HepG2 (cell line): Measurements from ENCODE around the gene CLASP1. TPM values are rescaled to one million over a fixed set of nuclear protein-coding genes. Genes with fewer than 3 reads are reported as not detected.

ENCODE experiments used
- ATAC-seq: fragments of 200-7000 bp; cut with Tn5 transposase; 3 replicates; pipeline ENCODE4 v1.9.1; 2020; ENCODE audit warnings: mild to moderate bottlenecking, moderate library complexity
- BruUV-seq: library from RNA; stranded (reverse); fragments of 400-500 nt; replicated peaks from 2 replicates; lab custom pipeline; 2021; lab: Mats Ljungman, UMichigan
- CTCF ChIA-PET: fragments of 300-600 bp; formaldehyde crosslinking; extraction: SDS; loops from one replicate; lab custom pipeline; 2021; ENCODE audit warnings: low total read pairs, inconsistent platforms, low intra/inter-chr PET ratio; lab: Yijun Ruan, JAX
- POLR2A ChIA-PET: fragments of 350-600 bp; sonication (Branson Sonifier 250); formaldehyde crosslinking; loops from one replicate; lab custom pipeline; 2020; ENCODE audit warnings: antibody characterized with exemption, inconsistent platforms; lab: Yijun Ruan, JAX
- DNase-seq: peaks from one replicate; pipeline ENCODE4 v3.0.0-alpha.2; 2015; ENCODE audit warnings: low spot score
- FAIRE-seq: peaks from 3 replicates; lab custom pipeline; 2011; peaks lifted over from hg19 to GRCh38; lab: Jason Lieb, UNC
- H2AFZ ChIP-seq: one replicate; pipeline ENCODE4 v1.6.1; 2011; ENCODE audit warnings: low read length, inconsistent platforms
- H3K27ac ChIP-seq: fragments of 300-600 bp; 3 replicates; pipeline ENCODE4 v1.8.0; 2011; ENCODE audit warnings: mixed run types, mild to moderate bottlenecking, mixed read lengths, low read length, inconsistent platforms; ENCODE audit not compliant: insufficient read depth; ENCODE audit errors: extremely low read length
- H3K27me3 ChIP-seq, 2 experiments: fragments of 200-600 bp in 1 of 2; 2 replicates in 1 of 2; 3 replicates in 1 of 2; pipeline versions ENCODE4 v1.6.0 to v1.8.0; 2011; ENCODE audit warnings: low read length in 2 of 2, mild to moderate bottlenecking in 2 of 2, moderate library complexity in 2 of 2, inconsistent platforms in 1 of 2; ENCODE audit not compliant: insufficient read depth in 2 of 2, control insufficient read depth in 1 of 2
- H3K36me3 ChIP-seq, 2 experiments: fragments of 200-600 bp in 1 of 2; replicated peaks in 1 of 2; 2 replicates in 1 of 2; 3 replicates in 1 of 2; pipeline versions ENCODE4 v1.5.1 to v1.8.0; 2011; ENCODE audit warnings: low read length in 2 of 2, inconsistent platforms in 1 of 2; ENCODE audit not compliant: insufficient read depth in 2 of 2, control insufficient read depth in 1 of 2
- H3K4me1 ChIP-seq: 2 replicates; pipeline ENCODE4 v1.5.1; 2012; ENCODE audit warnings: low read length, inconsistent platforms; ENCODE audit not compliant: insufficient read depth
- H3K4me2 ChIP-seq: 2 replicates; pipeline ENCODE4 v1.6.0; 2011; ENCODE audit warnings: low read depth, low read length, inconsistent platforms
- H3K4me3 ChIP-seq, 3 experiments: fragments of 200-600 bp in 1 of 3; sonication (generic), shearing (Covaris generic) in 1 of 3; replicated peaks in 1 of 3; 2 replicates each; pipeline ENCODE4 v1.5.1; 2011 to 2016; ENCODE audit warnings: low read length in 3 of 3, inconsistent platforms in 2 of 3, low read depth in 2 of 3, mild to moderate bottlenecking in 2 of 3, control low read depth in 1 of 3, mixed read lengths in 1 of 3; ENCODE audit not compliant: insufficient read depth in 1 of 3
- H3K79me2 ChIP-seq: one replicate; pipeline ENCODE4 v1.6.1; 2011; ENCODE audit warnings: low read length, inconsistent platforms; ENCODE audit not compliant: insufficient read depth
- H3K9ac ChIP-seq: 2 replicates; pipeline ENCODE4 v1.6.0; 2011; ENCODE audit warnings: mild to moderate bottlenecking, low read depth, low read length, inconsistent platforms; ENCODE audit not compliant: insufficient read depth
- H3K9me3 ChIP-seq: 2 replicates; pipeline ENCODE4 v1.5.1; 2012; ENCODE audit warnings: mild to moderate bottlenecking, low read length
- H4K20me1 ChIP-seq: 2 replicates; pipeline ENCODE4 v1.6.0; 2011; ENCODE audit warnings: inconsistent platforms, mild to moderate bottlenecking, low read length, moderate library complexity; ENCODE audit not compliant: insufficient read depth
- BCLAF1 ChIP-seq: fragments of 450-650 bp; IDR thresholded peaks from 2 replicates; pipeline ENCODE4 v1.6.1; 2017; ENCODE audit warnings: mild to moderate bottlenecking
- CC2D1A ChIP-seq: sonication (generic); formaldehyde crosslinking; IDR thresholded peaks from 2 replicates; pipeline ENCODE4 v1.8.1; 2023; ENCODE audit warnings: mild to moderate bottlenecking, missing genetic modification reagents
- SKIL ChIP-seq: sonication (generic); formaldehyde crosslinking; IDR thresholded peaks from 2 replicates; pipeline ENCODE4 v1.8.0; 2022; ENCODE audit warnings: missing genetic modification reagents, mild to moderate bottlenecking, moderate library complexity, borderline replicate concordance
- TMF1 ChIP-seq: sonication (generic); formaldehyde crosslinking; IDR thresholded peaks from 2 replicates; pipeline ENCODE4 v1.8.1; 2022; ENCODE audit warnings: low read depth, missing genetic modification reagents
- TP53 ChIP-seq: sonication (generic); formaldehyde crosslinking; conservative IDR thresholded peaks from 2 replicates; pipeline ENCODE4 v1.4.0; 2020; ENCODE audit warnings: missing genetic modification reagents
- WIZ ChIP-seq: sonication (generic); formaldehyde crosslinking; IDR thresholded peaks from 2 replicates; pipeline ENCODE4 v1.5.1; 2020; ENCODE audit warnings: mild to moderate bottlenecking, missing genetic modification reagents
- ZBTB14 ChIP-seq: sonication (generic); formaldehyde crosslinking; IDR thresholded peaks from 2 replicates; pipeline ENCODE4 v1.4.0; 2020; ENCODE audit warnings: missing genetic modification reagents
- ZNF24 ChIP-seq: fragments of 450-650 bp; IDR thresholded peaks from 2 replicates; pipeline ENCODE4 v1.6.1; 2017; ENCODE audit warnings: antibody characterized with exemption, mild to moderate bottlenecking
- ZNF646 ChIP-seq: sonication (generic); formaldehyde crosslinking; IDR thresholded peaks from 2 replicates; pipeline ENCODE4 v1.9.0; 2021; ENCODE audit warnings: mild to moderate bottlenecking, missing genetic modification reagents
- ZNF660 ChIP-seq: sonication (generic); formaldehyde crosslinking; IDR thresholded peaks from 2 replicates; pipeline ENCODE4 v1.5.1; 2020; ENCODE audit warnings: mild to moderate bottlenecking, low read depth, missing genetic modification reagents, borderline replicate concordance
- ZNF761 ChIP-seq: sonication (generic); formaldehyde crosslinking; conservative IDR thresholded peaks from 2 replicates; pipeline ENCODE4 v1.4.0; 2020; ENCODE audit warnings: mild to moderate bottlenecking, missing genetic modification reagents
- WGBS: methylation state at CpG from one replicate; pipeline ENCODE4 v1.1.6; 2017; ENCODE audit warnings: low lambda C conversion rate; 5-methylcytosine and 5-hydroxymethylcytosine counted together
- in situ Hi-C: cut with HindIII; loops from 2 replicates; pipeline ENCODE4 v1.10.0; 2017; ENCODE audit warnings: low pct_unique_long_range_greater_than_20kb; ENCODE audit not compliant: extremely low pct_ligation_motif_present
- intact Hi-C: fragments of 100-400 bp; cut with micrococcal nuclease; formaldehyde crosslinking; loops from one replicate; pipeline ENCODE4 v1.10.0; 2022; ENCODE audit not compliant: unreplicated experiment
- polyA plus RNA-seq, 8 experiments: library from polyadenylated mRNA; depleted of rRNA in 3 of 8; stranded (reverse) in 7 of 8; unstranded in 1 of 8; fragments of >200 nt; fragmentation: Illumina TruSeq in 4 of 8; extraction: Trizol in 4 of 8; gene quantifications; 2 replicates each; pipeline versions ENCODE4 v1.2.1 to v1.2.3, GENCODE V29; 2011 to 2016; ENCODE audit warnings: low read depth in 4 of 8, missing spikeins in 1 of 8, mixed read lengths in 1 of 8; ENCODE audit not compliant: insufficient read depth in 1 of 8
- total RNA-seq, 5 experiments: library from RNA; depleted of rRNA; stranded (reverse); fragments of >200 nt; fragmentation: Illumina TruSeq; extraction: Trizol; gene quantifications; 2 replicates each; pipeline ENCODE4 v1.2.3, GENCODE V29; 2016; ENCODE audit warnings: low read depth in 1 of 5

The CLASP1 gene
- total and polyA plus RNA-seq, 2 of the 13 experiments (the other 11 are each of a cell fraction or from before 2014, with no cell fraction given), result 11.7 to 47.9 TPM

- no peak overlapping the region for H3K4me2 ChIP-seq
- H4K20me1 ChIP-seq, result 0 out of 2 replicates have a peak, but pooled peaks cover 9% of the 10 kb centered on the region
- H3K36me3 ChIP-seq, result peaks cover 6 to 20% of the 10 kb centered on the region in 2 experiments
- H3K9me3 ChIP-seq, result no peaks in the 10 kb centered on the region
- FAIRE-seq, result no peak
- DNase-seq, result no peak
- CTCF ChIA-PET, result no interaction called here
- ATAC-seq, result no peak
- H3K27me3 ChIP-seq, result no peaks in the 10 kb centered on the region
- no peak overlapping the region for H3K9ac ChIP-seq
- no TSS peak for BruUV-seq
- peaks cover 43% of the 10 kb centered on the region for H3K79me2 ChIP-seq
- no peak overlapping the region for H3K4me3 ChIP-seq
- H2AFZ ChIP-seq, result no peak overlapping the region
- 97% methylated on average over 3 of the region's 3 CpGs for WGBS
- in situ Hi-C loops (loop anchor here (10.0 kb wide), 1 partner anchor 124 kb away; no protein-coding TSS in a partner anchor), intact Hi-C loops (no loop called here)
- peaks cover 14% of the 10 kb centered on the region for H3K4me1 ChIP-seq
- POLR2A ChIA-PET, result interaction anchor here (1.1 kb wide), 1 partner anchor 60 kb away, joined by 5 read pairs; the partner anchor contains the start of gene RNU4ATAC
- H3K27ac ChIP-seq, result no peak overlapping the region
- TF ChIP-seq WIZ (no peak), ZBTB14 (CRISPR knock-in tag) (no peak), BCLAF1 (no peak), TP53 (CRISPR knock-in tag) (no peak), ZNF24 (no peak), ZNF646 (CRISPR knock-in tag) (no peak), CC2D1A (CRISPR knock-in tag) (no peak), SKIL (no peak), ZNF660 (CRISPR knock-in tag) (no peak), ZNF761 (no peak), TMF1 (CRISPR knock-in tag) (no peak)
Observed at GRCh38 chr2:121591199-121591598, 58.1 kb downstream of the CLASP1 start.
